Measurements from ENCODE around the gene MARCHF10.
"Not testable (repeated sequence)": the region's sequence is repeated elsewhere in the genome, so short reads cannot be mapped to it uniquely, and the experiment has no call there.

Gene MARCHF10

DNA sequence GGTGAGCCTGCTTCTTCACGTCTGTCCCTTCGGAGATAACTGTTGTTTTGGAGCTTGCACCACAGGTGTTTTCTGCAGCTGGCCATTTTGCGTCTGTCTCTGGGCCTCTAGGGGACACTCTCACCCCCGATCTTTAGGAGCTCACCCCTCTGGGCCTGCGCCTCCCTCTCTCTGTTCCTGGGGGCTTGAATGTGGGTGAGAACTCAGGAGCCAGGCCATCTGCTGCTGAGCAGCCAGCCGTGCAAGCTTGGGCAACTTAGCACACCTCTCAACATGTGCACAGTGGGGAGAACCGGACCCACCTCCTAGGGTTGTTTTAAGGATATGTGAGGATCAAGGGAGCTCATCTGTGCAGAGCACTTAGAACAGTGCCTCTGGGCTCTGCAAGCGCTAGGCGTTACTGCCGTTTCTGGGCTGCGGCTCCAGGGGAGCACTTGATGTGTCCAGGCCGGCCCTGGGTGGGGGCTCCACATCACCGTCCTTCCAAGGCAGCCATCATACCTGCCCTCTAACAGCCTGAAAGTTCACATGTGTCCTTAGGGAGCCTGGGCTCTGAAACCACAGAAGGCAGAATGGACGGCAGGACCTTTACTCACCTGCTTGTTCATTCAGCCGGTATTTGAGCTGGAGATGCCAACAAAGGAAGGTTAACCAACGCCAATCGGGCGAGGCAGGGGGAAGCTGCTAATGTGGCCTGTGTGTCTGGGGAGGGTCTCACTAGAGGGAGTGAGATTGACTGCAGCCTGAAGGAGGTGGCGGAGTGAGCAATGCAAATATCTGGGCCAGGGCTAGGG lies 114.3 kb downstream of the MARCHF10 start:
- peak overlapping the region; percentile 26 for H3K27ac ChIP-seq (ENCODE audit: poor library complexity, severe bottlenecking)
- peaks cover 7% of the 10 kb centered on the region for H3K4me1 ChIP-seq (ENCODE audit: insufficient read depth, poor library complexity, severe bottlenecking)
- no peaks in the 10 kb centered on the region for H3K36me3 ChIP-seq (ENCODE audit: low read depth)
- H3K9me3 ChIP-seq (ENCODE audit: severe bottlenecking): no peaks in the 10 kb centered on the region
- TF ChIP-seq, protein P1, sequence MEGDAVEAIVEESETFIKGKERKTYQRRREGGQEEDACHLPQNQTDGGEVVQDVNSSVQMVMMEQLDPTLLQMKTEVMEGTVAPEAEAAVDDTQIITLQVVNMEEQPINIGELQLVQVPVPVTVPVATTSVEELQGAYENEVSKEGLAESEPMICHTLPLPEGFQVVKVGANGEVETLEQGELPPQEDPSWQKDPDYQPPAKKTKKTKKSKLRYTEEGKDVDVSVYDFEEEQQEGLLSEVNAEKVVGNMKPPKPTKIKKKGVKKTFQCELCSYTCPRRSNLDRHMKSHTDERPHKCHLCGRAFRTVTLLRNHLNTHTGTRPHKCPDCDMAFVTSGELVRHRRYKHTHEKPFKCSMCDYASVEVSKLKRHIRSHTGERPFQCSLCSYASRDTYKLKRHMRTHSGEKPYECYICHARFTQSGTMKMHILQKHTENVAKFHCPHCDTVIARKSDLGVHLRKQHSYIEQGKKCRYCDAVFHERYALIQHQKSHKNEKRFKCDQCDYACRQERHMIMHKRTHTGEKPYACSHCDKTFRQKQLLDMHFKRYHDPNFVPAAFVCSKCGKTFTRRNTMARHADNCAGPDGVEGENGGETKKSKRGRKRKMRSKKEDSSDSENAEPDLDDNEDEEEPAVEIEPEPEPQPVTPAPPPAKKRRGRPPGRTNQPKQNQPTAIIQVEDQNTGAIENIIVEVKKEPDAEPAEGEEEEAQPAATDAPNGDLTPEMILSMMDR (IDR thresholded peaks at IDR 0.05; ENCODE audit: poor library complexity, severe bottlenecking): peak; percentile 3
- H3K4me3 ChIP-seq (ENCODE audit: severe bottlenecking): no peak overlapping the region
- DNase-seq (ENCODE audit: low spot score) (no peak), ATAC-seq (ENCODE audit: low read depth) (peak; percentile 55)
- H3K27me3 ChIP-seq (ENCODE audit: insufficient read depth, poor library complexity, severe bottlenecking): no peaks in the 10 kb centered on the region

DNA sequence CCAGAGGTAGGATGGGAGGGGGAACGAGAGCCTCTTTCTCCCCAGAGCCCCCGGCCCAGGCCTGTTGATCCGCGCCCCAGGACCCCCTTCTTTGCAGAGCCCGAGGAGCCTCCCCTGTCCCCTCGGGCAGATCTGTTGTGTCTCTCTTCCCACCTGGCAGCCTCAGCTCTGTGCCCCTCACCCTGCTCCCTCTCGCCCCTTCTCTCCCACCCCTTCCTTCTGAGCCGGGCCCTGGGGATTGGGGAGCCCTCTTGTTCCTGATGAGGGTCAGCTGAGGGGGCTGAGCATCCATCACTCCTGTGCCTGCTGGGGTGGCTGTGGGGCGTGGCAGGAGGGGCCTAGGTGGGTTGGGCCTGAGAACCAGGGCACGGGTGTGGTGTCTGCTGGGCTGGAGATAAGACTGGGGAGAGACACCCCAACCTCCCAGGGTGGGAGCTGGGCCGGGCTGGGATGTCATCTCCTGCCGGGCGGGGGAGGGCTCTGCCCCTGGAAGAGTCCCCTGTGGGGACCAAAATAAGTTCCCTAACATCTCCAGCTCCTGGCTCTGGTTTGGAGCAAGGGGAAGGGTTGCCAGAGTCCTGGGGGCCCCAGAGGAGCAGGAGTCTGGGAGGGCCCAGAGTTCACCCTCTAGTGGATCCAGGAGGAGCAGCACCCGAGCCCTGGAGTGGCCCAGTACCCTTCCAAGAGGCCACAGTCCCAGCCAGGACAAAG lies 115.2 kb downstream of the MARCHF10 start:
- H3K4me1 ChIP-seq (ENCODE audit: insufficient read depth, poor library complexity, severe bottlenecking): peaks cover 7% of the 10 kb centered on the region
- no peaks in the 10 kb centered on the region for H3K36me3 ChIP-seq (ENCODE audit: low read depth)
- H3K27ac ChIP-seq (ENCODE audit: poor library complexity, severe bottlenecking): no peak overlapping the region
- H3K27me3 ChIP-seq (ENCODE audit: insufficient read depth, poor library complexity, severe bottlenecking): no peaks in the 10 kb centered on the region
- no peaks in the 10 kb centered on the region for H3K9me3 ChIP-seq (ENCODE audit: severe bottlenecking)
- no peak overlapping the region for H3K4me3 ChIP-seq (ENCODE audit: severe bottlenecking)
- DNase-seq (ENCODE audit: low spot score) (no peak), ATAC-seq (ENCODE audit: low read depth) (peak; percentile 59)
- TF ChIP-seq, protein P1 (IDR thresholded peaks at IDR 0.05; ENCODE audit: poor library complexity, severe bottlenecking): peak; percentile 38

DNA sequence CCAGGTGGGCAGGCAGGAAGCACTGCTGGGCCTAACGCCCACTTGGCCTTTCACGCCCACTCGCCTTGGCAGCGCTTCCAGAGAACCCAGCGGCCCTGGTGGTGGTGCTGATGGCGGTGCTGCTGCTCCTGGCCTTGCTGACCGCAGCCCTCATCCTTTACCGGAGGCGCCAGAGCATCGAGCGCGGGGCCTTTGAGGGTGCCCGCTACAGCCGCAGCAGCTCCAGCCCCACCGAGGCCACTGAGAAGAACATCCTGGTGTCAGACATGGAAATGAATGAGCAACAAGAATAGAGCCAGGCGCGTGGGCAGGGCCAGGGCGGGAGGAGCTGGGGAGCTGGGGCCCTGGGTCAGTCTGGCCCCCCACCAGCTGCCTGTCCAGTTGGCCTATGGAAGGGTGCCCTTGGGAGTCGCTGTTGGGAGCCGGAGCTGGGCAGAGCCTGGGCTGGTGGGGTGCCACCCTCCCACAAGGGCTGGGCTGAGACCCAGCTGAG lies 115.9 kb downstream of the MARCHF10 start:
- no peaks in the 10 kb centered on the region for H3K9me3 ChIP-seq (ENCODE audit: severe bottlenecking)
- H3K4me1 ChIP-seq (ENCODE audit: insufficient read depth, poor library complexity, severe bottlenecking): peaks cover 7% of the 10 kb centered on the region
- H3K36me3 ChIP-seq (ENCODE audit: low read depth): no peaks in the 10 kb centered on the region
- DNase-seq (ENCODE audit: low spot score): no peak
- H3K4me3 ChIP-seq (ENCODE audit: severe bottlenecking): no peak overlapping the region
- no peak for ATAC-seq (ENCODE audit: low read depth)
- no peaks in the 10 kb centered on the region for H3K27me3 ChIP-seq (ENCODE audit: insufficient read depth, poor library complexity, severe bottlenecking)
- no peak overlapping the region for H3K27ac ChIP-seq (ENCODE audit: poor library complexity, severe bottlenecking)
- TF ChIP-seq, protein P1 (IDR thresholded peaks at IDR 0.05; ENCODE audit: poor library complexity, severe bottlenecking): no peak

DNA sequence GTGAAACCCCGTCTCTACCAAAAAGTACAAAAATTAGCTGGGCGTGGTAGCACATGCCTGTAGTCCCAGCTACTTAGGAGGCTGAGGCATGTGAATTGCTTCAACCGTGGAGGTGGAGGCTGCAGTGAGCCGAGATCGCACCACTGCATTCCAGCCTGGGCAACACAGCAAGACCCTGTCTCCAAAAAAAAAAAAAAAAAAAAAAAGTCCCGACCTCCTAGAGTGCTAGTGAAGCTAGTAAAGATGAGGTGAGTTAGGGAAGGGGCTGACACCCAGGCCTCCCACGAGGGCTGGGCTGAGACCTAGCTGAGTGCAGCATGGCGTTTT lies 116.6 kb downstream of the MARCHF10 start:
- H3K4me3 ChIP-seq (ENCODE audit: severe bottlenecking); H3K9me3 ChIP-seq (ENCODE audit: severe bottlenecking); DNase-seq (ENCODE audit: low spot score); ATAC-seq (ENCODE audit: low read depth); H3K4me1 ChIP-seq (ENCODE audit: insufficient read depth, poor library complexity, severe bottlenecking); H3K27ac ChIP-seq (ENCODE audit: poor library complexity, severe bottlenecking); H3K36me3 ChIP-seq (ENCODE audit: low read depth); H3K27me3 ChIP-seq (ENCODE audit: insufficient read depth, poor library complexity, severe bottlenecking): not testable (repeated sequence)

DNA sequence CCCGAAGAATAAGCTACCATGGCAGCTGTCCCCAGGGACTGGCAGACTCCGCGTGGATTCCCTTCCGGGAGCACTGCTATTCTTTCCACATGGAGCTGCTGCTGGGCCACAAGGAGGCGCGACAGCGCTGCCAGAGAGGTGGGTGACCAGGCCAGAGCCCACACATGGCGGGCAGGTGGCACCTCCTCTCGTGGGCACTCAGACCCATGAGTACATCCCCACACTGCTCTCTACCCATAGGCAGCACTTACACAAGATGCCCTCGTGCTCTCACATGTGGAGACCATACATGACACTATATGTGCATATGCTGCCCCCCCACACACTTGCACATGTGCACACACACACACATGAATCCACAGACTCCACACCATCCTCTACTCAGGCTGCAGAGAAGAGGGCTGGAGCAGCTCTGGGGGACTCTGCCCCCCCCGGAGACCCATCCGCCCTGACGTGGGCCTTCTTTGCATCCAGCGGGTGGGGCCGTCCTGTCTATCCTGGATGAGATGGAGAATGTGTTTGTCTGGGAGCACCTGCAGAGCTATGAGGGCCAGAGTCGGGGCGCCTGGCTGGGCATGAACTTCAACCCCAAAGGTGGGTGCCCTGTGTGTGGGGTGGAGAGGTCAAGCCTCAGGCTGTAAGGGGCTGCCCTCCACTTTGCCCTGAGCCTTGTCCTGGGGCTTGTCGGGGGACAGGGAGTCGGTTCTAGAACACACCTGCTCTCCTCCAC lies 117.8 kb downstream of the MARCHF10 start:
- Histone ChIP-seq H3K4me1 (ENCODE audit: insufficient read depth, poor library complexity, severe bottlenecking) (peaks cover 7% of the 10 kb centered on the region), H3K27ac (ENCODE audit: poor library complexity, severe bottlenecking) (no peak overlapping the region), H3K4me3 (ENCODE audit: severe bottlenecking) (no peak overlapping the region), H3K27me3 (ENCODE audit: insufficient read depth, poor library complexity, severe bottlenecking) (no peaks in the 10 kb centered on the region), H3K36me3 (ENCODE audit: low read depth) (no peaks in the 10 kb centered on the region), H3K9me3 (ENCODE audit: severe bottlenecking) (no peaks in the 10 kb centered on the region)
- ATAC-seq (ENCODE audit: low read depth) (no peak), DNase-seq (ENCODE audit: low spot score) (no peak)
- TF ChIP-seq, protein P1 (IDR thresholded peaks at IDR 0.05; ENCODE audit: poor library complexity, severe bottlenecking): no peak

All from RWPE2 (cell line).